Activated T-cell treated with anti-CD3 and anti-CD28 coated beads for 48 hours (primary cell): ENCODE measurements around the gene PLD3.
A peak's percentile ranks its signal among the peaks of the same experiment; 100 is the strongest.
"Not testable (repeated sequence)": the region's sequence is repeated elsewhere in the genome, so short reads cannot be mapped to it uniquely, and the experiment has no call there.

Experiments
- DNase-seq: peaks from one replicate; pipeline ENCODE4 v3.0.0-alpha.2; 2020; ENCODE audit warnings: low read depth

Gene PLD3

DNA sequence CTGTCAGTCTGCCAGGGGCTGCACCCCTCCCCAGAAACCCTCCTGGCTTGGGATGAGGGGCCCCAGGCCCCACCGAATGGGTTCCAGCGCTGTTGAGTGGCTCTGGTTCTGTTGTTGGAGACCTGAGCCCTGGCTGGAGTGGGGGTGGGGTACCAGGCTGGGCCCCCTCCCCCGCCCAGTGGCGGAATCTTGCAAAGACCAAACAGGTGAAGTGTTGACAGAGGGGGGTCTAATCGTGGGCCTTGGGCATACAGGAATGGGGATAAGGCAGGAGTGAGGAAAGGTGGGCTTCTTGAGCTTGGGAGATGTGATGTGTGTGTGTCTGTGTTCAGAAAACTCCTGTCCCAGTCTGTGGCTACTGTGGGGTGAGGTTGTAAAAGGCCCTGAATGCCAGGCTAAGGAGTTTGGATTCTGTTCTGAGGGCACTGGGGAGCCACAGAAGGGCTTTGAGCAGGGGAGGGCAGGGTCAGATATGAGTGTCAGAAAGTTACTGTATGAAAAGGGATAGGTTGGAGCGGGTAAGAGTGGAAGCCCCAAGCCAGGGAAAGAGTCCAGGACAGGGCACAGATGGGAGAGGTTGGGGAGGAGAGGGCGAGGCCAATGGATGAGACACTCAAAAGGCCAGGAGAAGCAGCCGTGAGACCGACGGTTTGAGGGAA lies 41.7 kb downstream of the PLD3 start, which contains the start of gene HIPK4:
HIPK4 (minus strand) TSS at position 98 of the 659 bp plus-strand sequence. CDS start 279 bp downstream, outside the sequence.
- no peak for DNase-seq

DNA sequence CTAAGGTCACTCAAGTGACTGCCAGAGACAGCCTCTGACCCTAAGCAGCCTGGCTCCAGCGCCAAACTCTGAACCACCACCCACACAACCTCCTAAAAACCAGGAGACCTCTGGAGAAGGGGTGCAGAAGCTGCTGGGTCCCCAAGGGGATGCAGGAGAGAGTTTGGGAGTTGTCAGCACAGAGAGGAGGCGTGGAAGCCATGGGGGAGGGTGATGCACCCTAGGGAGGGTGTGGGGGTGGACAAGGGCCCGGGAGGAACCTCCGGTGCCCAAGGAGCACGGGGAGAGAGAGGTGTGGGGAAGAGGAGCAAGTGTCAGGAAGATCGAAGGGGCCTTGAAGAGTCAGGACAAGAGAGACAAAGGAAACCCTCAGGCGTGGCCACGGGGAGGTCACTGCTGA lies 43.6 kb downstream of the PLD3 start:
- no peak for DNase-seq

DNA sequence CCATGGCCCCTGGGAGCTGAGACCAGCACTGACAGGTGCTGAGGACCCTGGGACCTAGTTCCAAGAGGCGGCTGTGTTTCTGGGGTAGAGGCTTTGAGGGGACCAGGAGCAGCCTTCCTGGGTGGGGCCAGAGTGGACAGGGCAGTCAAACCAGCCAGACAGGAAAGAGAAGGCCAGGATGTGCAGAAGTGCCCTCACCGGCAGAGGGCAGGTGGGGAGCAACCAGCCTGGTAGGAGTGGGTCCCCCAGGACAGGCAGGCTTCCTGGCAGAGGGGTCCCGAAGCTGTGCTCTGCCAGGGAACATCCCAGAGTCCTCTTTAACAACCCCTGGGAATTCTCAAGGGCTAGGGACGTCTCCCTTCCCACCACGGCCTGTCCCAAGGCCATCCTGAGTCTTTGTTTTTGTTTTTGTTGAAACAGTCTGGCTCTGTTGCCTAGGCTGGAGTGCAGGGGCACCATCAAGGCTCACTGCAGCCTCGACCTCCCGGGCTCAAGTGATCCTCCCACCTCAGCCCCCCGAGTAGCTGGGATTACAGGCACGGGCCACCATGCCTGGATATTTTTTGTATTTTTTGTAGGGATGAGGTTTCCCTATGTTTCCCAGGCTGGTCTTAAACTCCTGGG lies 44.5 kb downstream of the PLD3 start:
- no peak for DNase-seq

DNA sequence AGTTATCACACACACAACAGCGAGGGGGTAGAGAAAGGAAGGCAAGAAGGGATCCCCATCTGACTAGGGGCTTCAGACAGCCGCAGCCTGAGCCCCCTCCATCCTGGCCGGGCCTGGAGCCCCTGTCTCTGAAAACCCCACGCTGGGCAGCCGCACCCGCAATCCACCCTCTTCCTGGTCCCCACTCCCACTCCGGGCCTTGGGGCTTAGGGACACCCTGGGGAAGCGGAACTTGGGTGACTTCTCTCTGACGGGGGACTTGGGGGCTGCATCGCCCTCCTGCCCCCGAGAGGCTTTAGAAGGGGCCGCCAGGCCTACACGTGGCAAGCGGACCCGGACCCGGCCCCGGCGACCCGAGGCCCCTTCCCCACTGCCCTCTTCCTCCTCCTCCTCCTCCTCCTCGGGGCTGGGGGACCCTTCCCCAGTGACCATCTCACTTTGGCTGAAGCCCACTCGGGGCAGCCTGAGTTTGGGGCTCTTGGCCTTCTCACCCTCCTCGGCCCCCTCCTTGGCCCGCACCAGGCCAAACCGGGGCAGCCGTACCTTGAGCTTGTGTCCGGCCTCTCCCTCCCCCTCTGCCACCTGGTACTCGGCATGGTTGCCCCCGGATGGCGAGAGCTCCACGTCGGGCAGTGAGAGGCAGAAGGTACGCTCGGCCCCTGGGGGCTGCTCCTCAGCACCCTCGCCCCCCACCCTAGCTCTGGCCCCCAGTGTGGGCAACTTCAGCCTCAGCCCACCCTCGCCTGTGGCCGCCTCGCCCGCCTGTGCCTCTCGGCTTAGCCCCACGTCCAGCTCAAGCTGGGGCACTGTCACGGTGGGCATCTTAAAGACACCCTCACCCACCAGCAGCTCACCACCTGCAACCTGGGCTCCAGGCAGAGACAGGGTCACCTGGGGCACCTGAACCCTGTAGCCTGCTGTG lies 45.7 kb downstream of the PLD3 start:
- DNase-seq = no peak

DNA sequence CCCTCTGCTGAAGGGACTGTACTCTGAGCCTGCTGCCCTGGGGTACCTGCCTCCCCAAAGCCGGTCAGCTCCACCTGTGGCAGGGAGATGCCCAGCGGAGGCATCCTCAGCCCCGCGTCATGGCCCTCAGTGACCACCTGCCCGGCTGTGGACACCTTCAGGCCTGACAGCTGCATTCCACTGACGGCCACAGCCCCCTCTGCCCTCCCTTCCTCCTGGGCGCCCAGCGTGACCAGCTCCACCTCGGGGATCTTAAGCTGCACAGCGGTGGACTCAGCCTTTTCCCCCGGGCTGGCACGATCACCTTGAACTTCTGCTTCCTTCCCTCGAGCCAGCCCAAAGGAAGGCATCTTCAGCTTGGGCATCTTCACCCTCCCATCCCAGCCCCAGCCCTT lies 46.3 kb downstream of the PLD3 start:
- no peak for DNase-seq

DNA sequence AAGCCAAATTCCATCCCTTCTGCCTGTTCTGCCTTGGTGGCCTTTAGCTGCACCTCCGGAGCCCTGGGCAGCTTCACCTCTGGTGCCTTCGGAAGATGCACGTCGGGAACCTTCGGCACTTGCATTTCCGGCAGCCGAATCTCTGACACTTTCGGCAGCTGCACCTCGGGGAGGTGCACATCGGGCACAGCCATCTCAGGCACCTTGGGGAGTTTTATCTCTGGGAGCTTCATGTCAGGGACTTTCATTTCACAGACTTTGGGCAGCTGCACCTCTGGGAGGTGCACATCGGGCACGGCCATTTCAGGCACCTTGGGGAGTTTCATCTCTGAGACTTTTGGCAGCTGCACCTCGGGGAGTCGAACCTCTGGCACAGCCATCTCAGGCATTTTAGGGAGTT lies 47.5 kb downstream of the PLD3 start:
- DNase-seq = no peak

DNA sequence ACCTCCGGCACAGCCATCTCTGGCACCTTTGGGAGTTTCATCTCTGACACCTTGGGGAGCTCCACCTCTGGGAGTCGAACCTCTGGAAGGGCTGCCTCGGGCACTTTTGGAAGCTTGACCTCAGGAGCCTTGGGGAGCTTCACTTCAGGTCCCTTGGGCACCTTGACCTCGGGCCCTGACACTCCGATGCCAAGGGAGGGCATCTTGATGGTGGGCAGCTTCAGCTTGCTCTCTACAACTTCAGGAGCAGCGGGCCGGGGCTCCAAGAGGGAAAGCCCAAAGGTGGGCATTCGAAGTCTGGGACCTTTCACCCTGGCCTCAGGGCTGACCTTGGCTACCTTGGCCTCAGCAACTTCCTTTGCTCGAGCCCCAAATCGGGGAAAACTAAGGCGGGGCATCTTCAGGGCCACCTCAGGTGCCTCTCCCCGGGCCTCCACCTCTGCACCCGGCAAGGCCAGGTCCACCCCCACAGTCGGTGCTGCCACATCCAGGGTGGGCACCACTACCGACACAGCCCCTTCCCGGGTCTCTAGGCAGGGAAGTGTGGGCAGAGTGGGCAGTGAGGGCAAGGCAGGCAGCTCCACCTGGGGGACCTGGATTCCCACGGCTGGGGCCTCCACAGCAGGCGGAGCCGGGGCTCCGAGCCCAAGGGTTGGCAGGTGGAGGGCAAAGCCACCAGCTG lies 48.5 kb downstream of the PLD3 start:
- DNase-seq = no peak

GRCh38 chr19:40397568-40397906 lies 49.0 kb downstream of the PLD3 start:
- DNase-seq = no peak

DNA sequence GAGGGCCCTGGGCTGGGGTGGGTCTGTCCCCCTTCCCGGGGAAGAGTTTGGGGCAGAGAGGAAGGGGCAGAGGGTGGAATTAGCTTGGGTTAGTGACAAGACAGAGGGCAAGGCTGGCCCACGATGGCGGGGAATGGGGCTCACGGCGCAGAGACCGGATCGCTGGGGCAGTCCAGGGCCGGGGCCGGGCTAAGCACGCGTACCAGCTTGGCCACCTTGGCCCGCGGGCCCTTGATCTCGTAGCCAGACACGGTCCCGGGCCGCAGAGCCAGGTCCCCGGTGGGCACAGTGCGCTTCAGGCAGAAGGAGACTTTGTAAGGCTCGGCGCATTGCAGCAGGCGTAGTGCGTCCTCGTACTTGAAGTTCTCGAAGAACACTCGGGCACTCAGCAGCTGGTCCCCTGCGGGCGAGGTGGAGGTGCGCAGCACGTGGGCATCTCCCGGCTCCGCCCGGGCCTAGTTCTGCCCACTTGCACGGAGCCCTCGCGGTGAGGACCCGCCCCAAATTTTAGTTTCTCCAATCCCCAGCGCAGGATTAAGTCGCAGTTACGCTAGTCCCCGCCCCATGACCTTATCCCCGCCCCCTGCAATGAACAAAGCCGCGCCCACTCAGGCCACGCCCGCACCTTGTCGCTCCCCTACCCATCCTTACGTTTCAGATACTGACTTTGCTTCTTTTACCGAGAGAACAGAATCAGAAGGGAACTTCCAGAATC lies 50.1 kb downstream of the PLD3 start:
- peak; percentile 59 for DNase-seq

- DNase-seq = no peak
These were observed 52.1 kb downstream of the PLD3 start for GRCh38 chr19:40400559-40400958.

- peak; percentile 78 for DNase-seq
These were observed 54.9 kb downstream of the PLD3 start for GRCh38 chr19:40403262-40403984.

GRCh38 chr19:40407714-40408597 lies 59.5 kb downstream of the PLD3 start:
- no peak for DNase-seq

DNA sequence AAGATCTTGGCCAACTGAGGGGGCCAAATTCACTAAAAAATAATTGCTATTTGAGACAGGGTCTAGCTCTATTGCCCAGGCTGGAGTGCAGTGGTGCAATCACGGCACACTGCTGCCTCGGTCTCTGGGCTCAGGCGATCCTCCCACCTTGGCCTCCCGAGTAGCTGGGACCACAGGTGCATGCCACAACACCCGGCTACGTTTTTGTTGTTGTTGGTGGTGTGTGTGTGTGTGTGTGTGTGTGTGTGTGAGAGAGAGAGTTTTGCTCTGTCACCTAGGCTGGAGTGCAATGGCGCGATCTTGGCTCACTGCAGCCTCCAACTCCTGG lies 60.1 kb downstream of the PLD3 start:
- not testable (repeated sequence) for DNase-seq

- no peak for DNase-seq
These were observed 61.5 kb downstream of the PLD3 start for GRCh38 chr19:40410030-40410389.

- no peak for DNase-seq
These were observed 62.8 kb downstream of the PLD3 start for GRCh38 chr19:40411125-40411842.

DNA sequence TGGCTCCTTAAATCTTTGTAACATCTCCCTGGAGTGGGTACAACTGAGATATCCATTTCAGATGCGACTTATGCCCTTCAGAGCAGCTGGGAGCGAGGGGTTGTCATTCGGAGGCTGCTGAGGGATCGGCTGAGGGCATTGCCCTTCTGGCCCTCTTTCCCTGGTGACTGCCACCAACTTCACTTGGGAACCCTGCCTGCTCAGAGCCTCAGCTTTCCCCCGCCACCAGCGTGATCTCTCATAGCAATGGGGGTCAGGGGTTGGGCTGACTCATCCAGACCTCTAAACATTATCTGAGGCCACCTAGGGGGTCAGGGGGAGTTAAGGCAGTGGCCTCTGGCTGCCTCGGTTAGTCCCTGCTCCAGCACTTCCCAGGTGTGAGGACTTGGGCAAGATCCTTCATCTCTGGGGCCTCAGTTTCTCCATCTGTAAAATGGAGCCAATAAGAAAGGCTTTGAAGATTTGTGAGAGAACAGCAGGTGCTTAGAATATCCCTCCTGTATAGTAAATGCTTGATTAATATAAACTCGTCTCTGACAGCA lies 63.5 kb downstream of the PLD3 start:
- no peak for DNase-seq

- DNase-seq = no peak
These were observed 64.4 kb downstream of the PLD3 start for GRCh38 chr19:40412866-40413265.

DNA sequence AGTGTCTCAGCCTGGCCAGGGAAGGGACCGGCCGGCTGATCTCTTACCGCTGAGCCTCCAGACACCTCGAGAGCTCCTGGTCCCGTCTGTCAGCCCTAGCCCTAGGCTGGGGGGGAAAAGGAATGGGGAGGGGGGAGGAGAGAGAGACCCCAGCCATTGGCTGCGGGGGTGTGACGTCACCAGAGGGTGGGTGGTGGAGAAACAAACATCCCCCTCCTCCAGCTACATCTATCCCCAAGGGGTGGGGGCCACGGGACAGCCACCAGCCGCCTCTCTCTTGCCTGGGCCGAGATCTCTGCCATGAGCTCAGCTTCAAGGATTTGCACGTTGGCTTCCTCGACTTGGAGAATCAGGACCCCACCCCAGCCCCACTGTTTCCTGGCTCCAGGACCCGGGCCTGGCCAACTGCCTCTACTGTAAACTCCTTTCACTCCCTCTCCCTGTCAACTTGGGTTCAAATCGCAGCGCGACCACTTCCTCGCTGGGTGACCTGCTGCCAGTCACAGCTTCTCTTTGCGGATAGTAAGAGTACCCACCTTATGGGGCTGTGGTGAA lies 64.9 kb downstream of the PLD3 start, which contains the start of gene PRX:
PRX (minus strand) TSS at position 88 of the 555 bp plus-strand sequence. CDS start 5,446 bp downstream, outside the sequence.
- DNase-seq = no peak
